Trophoblast cell (in vitro differentiated cells and primary cell): ENCODE measurements around the gene SND1.

ENCODE experiments used
- DNase-seq, 2 donors: peaks; one replicate each; pipeline ENCODE4 v3.0.0-alpha.2; 2016
- H2AFZ ChIP-seq: 2 replicates; pipeline ENCODE4 v1.6.1; 2013; ENCODE audit warnings: low read length, moderate library complexity, mild to moderate bottlenecking; ENCODE audit not compliant: insufficient read depth, poor library complexity
- H2AK5ac ChIP-seq: 2 replicates; pipeline ENCODE4 v1.6.1; 2013; ENCODE audit warnings: mild to moderate bottlenecking, low read length
- H2BK120ac ChIP-seq: 2 replicates; pipeline ENCODE4 v1.6.1; 2013; ENCODE audit warnings: low read length, mild to moderate bottlenecking, moderate library complexity; ENCODE audit not compliant: insufficient read depth, poor library complexity
- H2BK12ac ChIP-seq: 2 replicates; pipeline ENCODE4 v1.6.1; 2013; ENCODE audit warnings: mild to moderate bottlenecking, low read length, moderate library complexity
- H2BK5ac ChIP-seq: 2 replicates; pipeline ENCODE4 v1.6.1; 2013; ENCODE audit warnings: low read length, low read depth, moderate library complexity, mild to moderate bottlenecking; ENCODE audit not compliant: poor library complexity
- H3K14ac ChIP-seq: 2 replicates; pipeline ENCODE4 v1.6.1; 2013; ENCODE audit warnings: mild to moderate bottlenecking, low read length
- H3K18ac ChIP-seq: 2 replicates; pipeline ENCODE4 v1.6.1; 2013; ENCODE audit warnings: mild to moderate bottlenecking, low read length
- H3K23ac ChIP-seq: 2 replicates; pipeline ENCODE4 v1.6.1; 2013; ENCODE audit warnings: low read length
- H3K27ac ChIP-seq: 2 replicates; pipeline ENCODE4 v1.5.1; 2013; ENCODE audit warnings: low read depth, mild to moderate bottlenecking, inconsistent platforms, low read length, moderate library complexity
- H3K27me3 ChIP-seq: 2 replicates; pipeline ENCODE4 v1.6.1; 2013; ENCODE audit warnings: inconsistent platforms, mild to moderate bottlenecking, low read length, moderate library complexity; ENCODE audit not compliant: insufficient read depth
- H3K36me3 ChIP-seq, 2 experiments: 1 replicate in 1 of 2; 2 replicates in 1 of 2; pipeline ENCODE4 v1.6.1; 2013; ENCODE audit warnings: low read length in 2 of 2, mild to moderate bottlenecking in 2 of 2, moderate library complexity in 1 of 2; ENCODE audit not compliant: insufficient read depth in 2 of 2, control insufficient read depth in 1 of 2
- H3K4ac ChIP-seq: 2 replicates; pipeline ENCODE4 v1.6.1; 2013; ENCODE audit warnings: low read depth, mild to moderate bottlenecking, low read length, moderate library complexity
- H3K4me1 ChIP-seq, 2 experiments: 1 replicate in 1 of 2; 2 replicates in 1 of 2; pipeline ENCODE4 v1.6.1; 2013; ENCODE audit warnings: low read length in 2 of 2, mild to moderate bottlenecking in 2 of 2, moderate library complexity in 1 of 2; ENCODE audit not compliant: insufficient read depth in 2 of 2, control insufficient read depth in 1 of 2
- H3K4me2 ChIP-seq: 2 replicates; pipeline ENCODE4 v1.6.1; 2013; ENCODE audit warnings: inconsistent platforms, mild to moderate bottlenecking, low read length, moderate library complexity
- H3K4me3 ChIP-seq: 2 replicates; pipeline ENCODE4 v1.5.1; 2013; ENCODE audit warnings: mild to moderate bottlenecking, low read depth, low read length, inconsistent platforms
- H3K79me1 ChIP-seq: one replicate; pipeline ENCODE4 v1.6.1; 2013; ENCODE audit warnings: low read length
- H3K79me2 ChIP-seq: 2 replicates; pipeline ENCODE4 v1.6.1; 2013; ENCODE audit warnings: low read length, mild to moderate bottlenecking; ENCODE audit not compliant: control insufficient read depth, insufficient read depth, poor library complexity
- H3K9ac ChIP-seq: 2 replicates; pipeline ENCODE4 v1.6.1; 2013; ENCODE audit warnings: mild to moderate bottlenecking, low read length
- H3K9me3 ChIP-seq: 2 replicates; pipeline ENCODE4 v1.6.1; 2013; ENCODE audit warnings: low read depth, mild to moderate bottlenecking, control low read depth, inconsistent platforms, low read length; ENCODE audit not compliant: insufficient read depth
- H4K12ac ChIP-seq: 2 replicates; pipeline ENCODE4 v1.6.1; 2013; ENCODE audit warnings: low read depth, mild to moderate bottlenecking, low read length, moderate library complexity
- H4K8ac ChIP-seq: 2 replicates; pipeline ENCODE4 v1.6.1; 2013; ENCODE audit warnings: low read depth, mild to moderate bottlenecking, low read length, moderate library complexity
- H4K91ac ChIP-seq: one replicate; pipeline ENCODE4 v1.6.1; 2013; ENCODE audit warnings: low read depth, mild to moderate bottlenecking, low read length, moderate library complexity
- WGBS: extraction: QIAGEN DNeasy Blood & Tissue Kit; methylation state at CpG from one replicate; pipeline ENCODE4 v1.1.7; 2013; ENCODE audit warnings: missing lambda C conversion rate; ENCODE audit not compliant: insufficient read length, insufficient coverage; ENCODE audit errors: extremely low coverage; 5-methylcytosine and 5-hydroxymethylcytosine counted together

Gene SND1

DNA sequence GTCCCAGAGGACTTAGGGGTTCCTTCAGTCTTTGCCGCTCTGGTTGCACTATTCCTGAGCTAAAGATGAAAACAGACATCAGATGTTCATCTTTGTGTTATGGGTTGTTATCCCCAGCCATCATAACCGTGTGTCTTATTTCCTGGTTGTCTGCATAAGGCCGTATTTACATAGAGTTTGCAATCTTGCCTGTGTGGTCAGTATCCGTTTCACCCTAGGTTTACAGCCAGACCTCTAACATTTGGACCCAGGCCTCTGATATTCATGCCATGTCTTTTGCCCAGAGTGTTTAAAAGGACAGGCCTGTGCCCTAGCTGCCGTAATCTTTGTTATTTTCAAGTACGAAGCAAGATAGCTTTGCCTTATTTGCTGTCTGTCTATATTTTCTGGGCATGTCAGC is 352.6 kb downstream of the SND1 start:
- Histone ChIP-seq H3K18ac (no peak overlapping the region), H2BK120ac (no peak overlapping the region), H3K79me2 (peaks cover 1% of the 10 kb centered on the region), H3K4me1 (no peaks in the 10 kb centered on the region), H3K36me3 (peaks cover 0 to 7% of the 10 kb centered on the region in 2 experiments), H3K9me3 (no peaks in the 10 kb centered on the region), H2BK5ac (no peak overlapping the region), H4K8ac (no peak overlapping the region), H3K4me2 (no peak overlapping the region), H4K91ac (no peak overlapping the region), H3K27ac (no peak overlapping the region), H2BK12ac (no peak overlapping the region), H4K12ac (no peak overlapping the region), H2AFZ (no peak overlapping the region), H3K14ac (no peak overlapping the region), H3K79me1 (no peaks in the 10 kb centered on the region), H3K4me3 (no peak overlapping the region), H3K4ac (no peak overlapping the region), H3K9ac (no peak overlapping the region), H2AK5ac (no peak overlapping the region), H3K27me3 (no peaks in the 10 kb centered on the region), H3K23ac (no peak overlapping the region)
- DNase-seq: no peak
- no CpG with 5 or more reads among the region's 6 CpGs for WGBS

- Histone ChIP-seq H3K23ac (no peak overlapping the region), H3K18ac (no peak overlapping the region), H3K36me3 (peaks cover 0 to 7% of the 10 kb centered on the region in 2 experiments), H3K4me1 (no peaks in the 10 kb centered on the region), H3K4me2 (no peak overlapping the region), H3K4me3 (no peak overlapping the region), H3K27ac (no peak overlapping the region), H3K27me3 (no peaks in the 10 kb centered on the region), H2BK5ac (no peak overlapping the region), H2BK12ac (no peak overlapping the region), H3K9me3 (no peaks in the 10 kb centered on the region), H2AFZ (no peak overlapping the region), H3K4ac (no peak overlapping the region), H3K14ac (no peak overlapping the region), H4K91ac (no peak overlapping the region), H4K12ac (no peak overlapping the region), H3K9ac (no peak overlapping the region), H3K79me2 (peaks cover 1% of the 10 kb centered on the region), H4K8ac (no peak overlapping the region), H3K79me1 (no peaks in the 10 kb centered on the region), H2AK5ac (no peak overlapping the region), H2BK120ac (no peak overlapping the region)
- WGBS: no CpG with 5 or more reads among the region's 7 CpGs
- no peak for DNase-seq
Measured at GRCh38 chr7:128005117-128005516, 353.1 kb downstream of the SND1 start.

GRCh38 chr7:128005759-128006159 is 353.8 kb downstream of the SND1 start:
- Histone ChIP-seq H4K8ac (no peak overlapping the region), H2BK5ac (no peak overlapping the region), H2AK5ac (no peak overlapping the region), H3K18ac (no peak overlapping the region), H3K27ac (no peak overlapping the region), H3K79me1 (no peaks in the 10 kb centered on the region), H2BK12ac (no peak overlapping the region), H3K4me2 (no peak overlapping the region), H3K27me3 (no peaks in the 10 kb centered on the region), H3K36me3 (peaks cover 0 to 6% of the 10 kb centered on the region in 2 experiments), H2AFZ (no peak overlapping the region), H3K14ac (no peak overlapping the region), H2BK120ac (no peak overlapping the region), H3K9ac (no peak overlapping the region), H4K12ac (no peak overlapping the region), H3K4me1 (no peaks in the 10 kb centered on the region), H3K9me3 (no peaks in the 10 kb centered on the region), H3K4ac (no peak overlapping the region), H3K4me3 (no peak overlapping the region), H3K79me2 (peaks cover 1% of the 10 kb centered on the region), H3K23ac (no peak overlapping the region), H4K91ac (no peak overlapping the region)
- DNase-seq: no peak
- WGBS: no CpG with 5 or more reads among the region's 3 CpGs

DNA sequence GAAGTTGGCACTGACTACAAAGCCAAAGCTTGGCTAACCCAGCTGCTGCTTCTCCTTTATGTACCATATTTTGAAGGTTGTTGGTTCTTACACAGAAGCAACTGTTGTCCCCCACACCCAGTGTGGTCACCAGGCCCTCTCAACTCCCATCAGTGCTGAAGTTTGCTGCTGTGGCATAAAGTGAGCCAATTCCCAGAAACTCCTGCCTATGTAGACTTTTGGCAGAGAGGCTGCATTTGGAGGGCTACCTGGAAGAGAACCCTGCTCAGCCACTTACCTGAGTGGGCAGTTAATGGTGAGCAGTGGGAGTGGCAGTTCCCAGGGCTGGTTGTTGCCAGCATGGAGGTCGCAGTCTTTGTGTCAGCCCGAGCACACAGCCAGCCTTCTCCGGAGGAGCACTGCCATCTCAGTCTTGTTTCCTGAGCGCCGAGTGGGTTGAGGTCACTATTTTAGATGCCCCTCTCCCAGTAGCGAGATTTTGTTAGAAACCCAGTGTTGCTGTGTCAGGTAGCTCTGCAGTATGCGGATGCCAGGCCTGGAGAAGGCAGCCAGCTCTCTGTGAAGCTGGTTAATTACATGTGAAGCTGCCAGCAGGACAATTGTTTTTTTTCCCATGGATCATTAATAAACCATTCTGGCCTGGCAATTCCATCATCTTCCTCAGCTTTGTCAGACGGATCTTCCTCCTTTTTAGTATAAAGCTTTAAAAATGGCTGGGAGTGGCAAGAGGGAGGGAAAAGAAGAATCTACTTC is 354.7 kb downstream of the SND1 start:
- no peak overlapping the region for H3K4me2 ChIP-seq
- H2BK12ac ChIP-seq: no peak overlapping the region
- peaks cover 1% of the 10 kb centered on the region for H3K79me2 ChIP-seq
- no peak overlapping the region for H4K8ac ChIP-seq
- no peak overlapping the region for H3K14ac ChIP-seq
- H2BK5ac ChIP-seq: no peak overlapping the region
- H3K27me3 ChIP-seq: no peaks in the 10 kb centered on the region
- no peak overlapping the region for H3K27ac ChIP-seq
- H3K36me3 ChIP-seq: peaks cover 0 to 5% of the 10 kb centered on the region in 2 experiments
- no peaks in the 10 kb centered on the region for H3K79me1 ChIP-seq
- no peak overlapping the region for H3K23ac ChIP-seq
- H3K9ac ChIP-seq: no peak overlapping the region
- no peak overlapping the region for H4K12ac ChIP-seq
- H3K4me1 ChIP-seq: no peaks in the 10 kb centered on the region
- no peak overlapping the region for H4K91ac ChIP-seq
- DNase-seq: no peak
- H3K4me3 ChIP-seq: no peak overlapping the region
- no peaks in the 10 kb centered on the region for H3K9me3 ChIP-seq
- no peak overlapping the region for H3K18ac ChIP-seq
- no peak overlapping the region for H2AK5ac ChIP-seq
- H2AFZ ChIP-seq: no peak overlapping the region
- H2BK120ac ChIP-seq: no peak overlapping the region
- no CpG with 5 or more reads among the region's 8 CpGs for WGBS
- no peak overlapping the region for H3K4ac ChIP-seq
